Mesenchymal stem cell (in vitro differentiated cells and primary cell): ENCODE data around the gene TRAFD1.

ENCODE experiments used
- DNase-seq: peaks from one replicate; pipeline ENCODE4 v3.0.0-alpha.2; 2013
- H2AFZ ChIP-seq: one replicate; pipeline ENCODE4 v1.6.1; 2013; ENCODE audit warnings: low read depth, mild to moderate bottlenecking, control low read depth, inconsistent platforms, low read length, moderate library complexity
- H2AK5ac ChIP-seq: 2 replicates; pipeline ENCODE4 v1.6.1; 2013; ENCODE audit warnings: low read length, moderate library complexity, mild to moderate bottlenecking, inconsistent platforms; ENCODE audit not compliant: severe bottlenecking
- H2BK120ac ChIP-seq: one replicate; pipeline ENCODE4 v1.6.1; 2013; ENCODE audit warnings: low read depth, mild to moderate bottlenecking, inconsistent platforms, low read length, moderate library complexity
- H2BK12ac ChIP-seq, 2 experiments: one replicate each; pipeline ENCODE4 v1.6.1; 2013; ENCODE audit warnings: inconsistent platforms in 2 of 2, low read length in 2 of 2, mild to moderate bottlenecking in 2 of 2, moderate library complexity in 2 of 2, control low read depth in 1 of 2
- H2BK15ac ChIP-seq: one replicate; pipeline ENCODE4 v1.6.1; 2013; ENCODE audit warnings: mild to moderate bottlenecking, low read depth, inconsistent platforms; ENCODE audit not compliant: poor library complexity, severe bottlenecking
- H2BK5ac ChIP-seq: 2 replicates; pipeline ENCODE4 v1.6.1; 2013; ENCODE audit warnings: low read depth, mild to moderate bottlenecking, low read length, control low read depth, inconsistent platforms; ENCODE audit not compliant: poor library complexity, severe bottlenecking
- H3K14ac ChIP-seq, 2 experiments: one replicate each; pipeline ENCODE4 v1.6.1; 2013; ENCODE audit warnings: inconsistent platforms in 2 of 2, low read length in 2 of 2, control low read depth in 1 of 2, mild to moderate bottlenecking in 1 of 2, moderate library complexity in 1 of 2
- H3K18ac ChIP-seq, 2 experiments: one replicate each; pipeline ENCODE4 v1.6.1; 2013; ENCODE audit warnings: inconsistent platforms in 2 of 2, low read length in 2 of 2, control low read depth in 1 of 2, low read depth in 1 of 2, mild to moderate bottlenecking in 1 of 2
- H3K23ac ChIP-seq, 2 experiments: one replicate each; pipeline ENCODE4 v1.6.1; 2013; ENCODE audit warnings: inconsistent platforms in 2 of 2, low read length in 2 of 2, mild to moderate bottlenecking in 2 of 2, moderate library complexity in 2 of 2, control low read depth in 1 of 2
- H3K27ac ChIP-seq: 2 replicates; pipeline ENCODE4 v1.5.1; 2013; ENCODE audit warnings: mild to moderate bottlenecking, moderate library complexity, low read length, control low read depth, inconsistent platforms; ENCODE audit not compliant: poor library complexity, severe bottlenecking
- H3K27me3 ChIP-seq, 2 experiments: 2 replicates each; pipeline versions ENCODE4 v1.6.1 to v1.7.0; 2013; ENCODE audit warnings: low read length in 2 of 2, mild to moderate bottlenecking in 2 of 2, moderate library complexity in 2 of 2, control low read depth in 1 of 2, inconsistent platforms in 1 of 2; ENCODE audit not compliant: control insufficient read depth in 1 of 2, insufficient read depth in 1 of 2
- H3K36me3 ChIP-seq, 2 experiments: 2 replicates each; pipeline versions ENCODE4 v1.6.1 to v1.7.0; 2013; ENCODE audit warnings: low read length in 2 of 2, control low read depth in 1 of 2, inconsistent platforms in 1 of 2, low read depth in 1 of 2, mild to moderate bottlenecking in 1 of 2; ENCODE audit not compliant: insufficient read depth in 2 of 2, control insufficient read depth in 1 of 2
- H3K4ac ChIP-seq, 2 experiments: one replicate each; pipeline ENCODE4 v1.6.1; 2013; ENCODE audit warnings: inconsistent platforms in 2 of 2, low read length in 2 of 2, mild to moderate bottlenecking in 2 of 2, moderate library complexity in 2 of 2, control low read depth in 1 of 2, low read depth in 1 of 2
- H3K4me1 ChIP-seq: 2 replicates; pipeline ENCODE4 v1.6.1; 2013; ENCODE audit warnings: low read depth, low read length, control low read depth; ENCODE audit not compliant: control insufficient read depth, insufficient read depth
- H3K4me2 ChIP-seq: 2 replicates; pipeline ENCODE4 v1.6.1; 2013; ENCODE audit warnings: low read length, mild to moderate bottlenecking, inconsistent platforms; ENCODE audit not compliant: poor library complexity, severe bottlenecking
- H3K4me3 ChIP-seq, 2 experiments: 2 replicates each; pipeline versions ENCODE4 v1.5.1 to v1.7.0; 2013; ENCODE audit warnings: low read length in 2 of 2, mild to moderate bottlenecking in 2 of 2, control low read depth in 1 of 2, low read depth in 1 of 2; ENCODE audit not compliant: insufficient read depth in 1 of 2
- H3K79me1 ChIP-seq: replicated peaks from 2 replicates; pipeline ENCODE4 v1.6.1; 2013; ENCODE audit warnings: mild to moderate bottlenecking, control low read depth, low read length, inconsistent platforms; ENCODE audit not compliant: poor library complexity, severe bottlenecking
- H3K9ac ChIP-seq: 2 replicates; pipeline ENCODE4 v1.7.0; 2013; ENCODE audit warnings: mild to moderate bottlenecking, low read length, moderate library complexity
- H3K9me3 ChIP-seq: 2 replicates; pipeline ENCODE4 v1.7.0; 2013; ENCODE audit warnings: mild to moderate bottlenecking, low read length; ENCODE audit not compliant: control insufficient read depth
- H4K8ac ChIP-seq: one replicate; pipeline ENCODE4 v1.6.1; 2013; ENCODE audit warnings: inconsistent platforms, mild to moderate bottlenecking, low read length, moderate library complexity
- H4K91ac ChIP-seq: one replicate; pipeline ENCODE4 v1.6.1; 2013; ENCODE audit warnings: mild to moderate bottlenecking, low read length, inconsistent platforms
- WGBS: methylation state at CpG from one replicate; pipeline ENCODE4 v1.1.7; 2013; ENCODE audit warnings: mixed read lengths; 5-methylcytosine and 5-hydroxymethylcytosine counted together

The TRAFD1 gene

DNA sequence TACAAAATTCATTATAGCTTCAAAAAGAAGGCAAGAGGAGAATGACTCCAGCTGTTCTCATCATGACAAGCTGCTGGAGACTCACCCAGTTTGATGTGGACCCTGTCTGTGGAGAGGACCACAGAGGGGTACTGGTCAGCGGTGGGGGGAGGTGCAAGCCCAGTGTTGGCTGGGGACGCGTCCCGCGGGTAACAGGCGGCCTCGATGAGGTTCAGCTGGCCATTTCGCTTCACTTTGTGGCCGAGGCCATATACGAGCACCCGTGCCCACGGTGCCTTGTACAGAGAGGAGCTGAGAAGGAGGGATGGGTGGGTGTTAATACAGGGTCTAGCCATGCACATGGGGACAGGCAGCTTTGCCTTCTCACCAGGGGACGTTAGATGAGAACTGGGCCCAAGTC lies 67.1 kb downstream of the TRAFD1 start:
- Histone ChIP-seq H3K18ac (no peak overlapping the region), H3K14ac (peak overlapping the region in 1 of 2 experiments; percentile 35), H2AFZ (no peak overlapping the region), H3K23ac (no peak overlapping the region), H3K27me3 (no peaks in the 10 kb centered on the region), H3K36me3 (peaks cover 52 to 86% of the 10 kb centered on the region in 2 experiments), H3K27ac (no peak overlapping the region), H2BK120ac (no peak overlapping the region), H2AK5ac (no peak overlapping the region), H2BK5ac (no peak overlapping the region), H2BK12ac (no peak overlapping the region), H3K4me1 (no peaks in the 10 kb centered on the region), H3K9me3 (no peaks in the 10 kb centered on the region), H3K4ac (no peak overlapping the region), H2BK15ac (no peak overlapping the region), H3K4me2 (no peak overlapping the region), H4K91ac (peak overlapping the region; percentile 62), H4K8ac (no peak overlapping the region), H3K79me1 (no peaks in the 10 kb centered on the region), H3K4me3 (no peak overlapping the region), H3K9ac (no peak overlapping the region)
- WGBS: 96% methylated on average over 12 of the region's 13 CpGs
- DNase-seq: no peak

DNA sequence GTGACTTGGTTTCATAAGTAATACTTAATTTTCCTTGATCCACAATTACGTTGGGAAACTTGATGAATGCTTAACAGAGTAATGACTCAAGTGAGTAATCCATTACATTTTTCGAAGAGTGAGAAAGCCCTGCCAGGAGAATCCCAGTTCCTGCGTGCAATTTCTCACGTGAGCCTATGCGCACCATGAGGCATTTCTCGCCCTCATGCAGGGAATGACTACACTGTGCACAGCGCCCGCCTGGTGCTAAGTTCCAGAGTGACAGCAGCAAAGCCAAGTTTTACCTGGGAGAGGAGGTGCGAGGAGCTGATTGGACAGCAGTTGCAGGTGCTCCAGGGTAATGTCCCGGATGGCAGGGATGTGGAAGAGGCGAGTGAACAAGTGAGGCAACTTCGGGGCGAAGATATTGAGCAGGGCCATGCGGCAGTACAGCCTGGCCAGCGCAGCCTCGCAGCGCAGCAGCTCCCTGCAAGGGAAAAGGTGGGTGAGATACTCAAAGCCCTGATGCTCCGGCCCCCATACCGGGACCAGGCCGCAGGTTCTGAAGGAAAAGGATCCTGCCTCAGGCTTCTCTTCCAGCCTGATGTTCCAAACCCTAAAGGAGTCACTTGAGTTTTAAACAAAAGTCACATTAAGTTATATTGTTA lies 69.4 kb downstream of the TRAFD1 start:
- no peaks in the 10 kb centered on the region for H3K9me3 ChIP-seq
- no peak overlapping the region for H2AFZ ChIP-seq
- H3K27ac ChIP-seq: no peak overlapping the region
- no peak overlapping the region for H2AK5ac ChIP-seq
- H3K4ac ChIP-seq: no peak overlapping the region
- no peak overlapping the region for H2BK12ac ChIP-seq
- no peak overlapping the region for H3K18ac ChIP-seq
- H2BK5ac ChIP-seq: no peak overlapping the region
- no peak overlapping the region for H3K4me2 ChIP-seq
- H3K36me3 ChIP-seq: peaks cover 52 to 92% of the 10 kb centered on the region in 2 experiments
- no peak overlapping the region for H4K8ac ChIP-seq
- no peak overlapping the region for H2BK120ac ChIP-seq
- no peak overlapping the region for H2BK15ac ChIP-seq
- H3K14ac ChIP-seq: no peak overlapping the region
- no peaks in the 10 kb centered on the region for H3K27me3 ChIP-seq
- no peak overlapping the region for H3K4me3 ChIP-seq
- 97% methylated on average over 20 of the region's 20 CpGs for WGBS
- no peak overlapping the region for H3K9ac ChIP-seq
- no peaks in the 10 kb centered on the region for H3K4me1 ChIP-seq
- no peak for DNase-seq
- no peak overlapping the region for H3K23ac ChIP-seq
- no peak overlapping the region for H4K91ac ChIP-seq
- no peaks in the 10 kb centered on the region for H3K79me1 ChIP-seq

GRCh38 chr12:112196196-112196875 lies 71.0 kb downstream of the TRAFD1 start:
- Histone ChIP-seq H3K36me3 (peaks cover 54 to 90% of the 10 kb centered on the region in 2 experiments), H2BK15ac (no peak overlapping the region), H2BK120ac (no peak overlapping the region), H3K4me3 (no peak overlapping the region), H4K91ac (no peak overlapping the region), H3K4ac (no peak overlapping the region), H4K8ac (no peak overlapping the region), H3K9ac (no peak overlapping the region), H2BK5ac (no peak overlapping the region), H2BK12ac (no peak overlapping the region), H3K4me1 (no peaks in the 10 kb centered on the region), H3K27me3 (no peaks in the 10 kb centered on the region), H3K27ac (no peak overlapping the region), H3K4me2 (no peak overlapping the region), H2AFZ (no peak overlapping the region), H3K18ac (no peak overlapping the region), H3K79me1 (no peaks in the 10 kb centered on the region), H3K23ac (no peak overlapping the region), H3K14ac (no peak overlapping the region), H3K9me3 (no peaks in the 10 kb centered on the region), H2AK5ac (no peak overlapping the region)
- WGBS: 94% methylated on average over 8 of the region's 9 CpGs
- no peak for DNase-seq

DNA sequence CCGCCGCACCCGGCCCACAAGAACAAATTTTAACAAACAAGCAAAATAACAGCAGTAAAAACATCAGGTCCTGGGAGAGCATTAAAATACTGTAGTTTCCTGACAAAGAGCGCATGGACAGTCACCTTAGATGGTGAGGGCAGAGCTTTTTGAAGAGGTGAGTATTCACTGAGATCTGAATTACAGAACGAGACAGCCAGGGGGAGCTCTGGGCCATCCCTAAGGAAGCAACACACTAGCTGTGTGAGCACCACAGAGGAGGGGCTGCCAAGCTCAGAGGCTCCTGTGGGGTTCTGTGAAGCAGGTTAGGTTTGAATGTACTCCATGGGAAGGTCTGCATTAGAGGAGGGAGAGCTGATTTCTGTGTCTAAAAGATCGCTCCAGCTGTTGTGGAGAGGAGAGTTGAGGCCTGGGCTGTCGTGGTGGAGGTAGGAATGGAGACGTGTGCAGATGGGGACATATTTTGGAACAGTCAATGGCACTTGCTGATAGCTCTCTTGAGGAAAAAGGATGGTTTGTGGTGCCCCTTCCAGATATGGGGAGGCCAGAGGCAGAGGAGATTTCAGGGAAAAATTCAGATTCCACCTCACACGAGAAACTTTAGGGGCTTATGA lies 72.9 kb downstream of the TRAFD1 start:
- Histone ChIP-seq H3K4me3 (no peak overlapping the region), H3K36me3 (peaks cover 48 to 86% of the 10 kb centered on the region in 2 experiments), H2BK15ac (no peak overlapping the region), H3K27ac (no peak overlapping the region), H3K4me2 (no peak overlapping the region), H2BK5ac (no peak overlapping the region), H4K8ac (no peak overlapping the region), H2AK5ac (no peak overlapping the region), H3K4me1 (no peaks in the 10 kb centered on the region), H3K18ac (no peak overlapping the region), H2BK12ac (no peak overlapping the region), H3K9ac (no peak overlapping the region), H3K27me3 (no peaks in the 10 kb centered on the region), H3K79me1 (no peaks in the 10 kb centered on the region), H3K14ac (no peak overlapping the region), H2BK120ac (no peak overlapping the region), H2AFZ (no peak overlapping the region), H3K4ac (no peak overlapping the region), H4K91ac (no peak overlapping the region), H3K23ac (no peak overlapping the region), H3K9me3 (no peaks in the 10 kb centered on the region)
- 81% methylated on average over 8 of the region's 9 CpGs for WGBS
- peak; percentile 68 for DNase-seq
